ENCODE results near the gene PAQR6.

PAQR6 gene, protein sequence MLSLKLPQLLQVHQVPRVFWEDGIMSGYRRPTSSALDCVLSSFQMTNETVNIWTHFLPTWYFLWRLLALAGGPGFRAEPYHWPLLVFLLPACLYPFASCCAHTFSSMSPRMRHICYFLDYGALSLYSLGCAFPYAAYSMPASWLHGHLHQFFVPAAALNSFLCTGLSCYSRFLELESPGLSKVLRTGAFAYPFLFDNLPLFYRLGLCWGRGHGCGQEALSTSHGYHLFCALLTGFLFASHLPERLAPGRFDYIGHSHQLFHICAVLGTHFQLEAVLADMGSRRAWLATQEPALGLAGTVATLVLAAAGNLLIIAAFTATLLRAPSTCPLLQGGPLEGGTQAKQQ

DNA sequence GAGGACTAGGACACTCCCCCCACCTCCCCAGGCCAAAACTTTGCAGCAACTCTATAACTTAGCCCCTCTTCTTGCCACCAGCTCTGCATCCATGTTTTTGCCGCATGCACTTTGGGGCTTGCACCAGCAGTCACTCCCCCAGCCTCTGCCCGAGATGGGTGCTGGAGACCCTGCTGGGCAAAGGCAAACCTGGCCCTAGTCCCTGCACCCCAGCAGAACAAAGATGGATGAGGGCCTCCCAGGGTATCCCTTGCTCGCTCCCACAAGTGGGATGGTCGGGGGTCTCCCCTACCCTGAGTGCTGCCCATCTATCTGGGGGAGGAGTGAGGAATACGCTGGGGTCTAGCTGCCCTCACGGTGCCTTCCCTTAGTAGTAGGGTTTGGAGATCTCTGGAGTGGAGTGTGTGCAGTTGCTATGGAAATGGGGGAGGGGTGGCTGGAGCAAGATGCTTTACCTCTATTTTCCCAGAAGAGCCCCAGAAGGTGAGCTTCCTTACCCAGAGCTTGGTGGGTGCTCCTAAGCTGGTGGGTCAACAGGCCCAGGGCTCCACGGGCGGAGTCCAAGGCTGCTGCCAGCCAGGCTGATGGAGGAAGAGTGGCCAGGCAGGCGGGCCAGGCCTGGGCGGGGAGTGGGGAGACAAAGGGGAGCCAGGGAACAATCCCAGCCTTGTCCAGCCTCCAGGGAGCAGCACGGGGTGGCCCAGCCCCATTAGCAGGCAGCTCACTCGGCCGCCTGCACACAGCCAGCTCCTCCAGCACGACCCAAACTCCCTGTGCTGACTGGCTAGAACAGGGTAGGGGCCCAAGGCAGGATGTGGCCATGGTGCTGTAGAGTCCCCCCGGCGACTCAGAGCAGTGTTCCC lies at the start of gene PAQR6:
Gene PAQR6, minus strand, starts transcription at position 597 of the 863 bp plus-strand sequence. CDS start 1,325 bp downstream, outside the sequence.
- no peak for DNase-seq (ENCODE audit: low read depth in 1 of 2, low spot score in 1 of 2)

DNA sequence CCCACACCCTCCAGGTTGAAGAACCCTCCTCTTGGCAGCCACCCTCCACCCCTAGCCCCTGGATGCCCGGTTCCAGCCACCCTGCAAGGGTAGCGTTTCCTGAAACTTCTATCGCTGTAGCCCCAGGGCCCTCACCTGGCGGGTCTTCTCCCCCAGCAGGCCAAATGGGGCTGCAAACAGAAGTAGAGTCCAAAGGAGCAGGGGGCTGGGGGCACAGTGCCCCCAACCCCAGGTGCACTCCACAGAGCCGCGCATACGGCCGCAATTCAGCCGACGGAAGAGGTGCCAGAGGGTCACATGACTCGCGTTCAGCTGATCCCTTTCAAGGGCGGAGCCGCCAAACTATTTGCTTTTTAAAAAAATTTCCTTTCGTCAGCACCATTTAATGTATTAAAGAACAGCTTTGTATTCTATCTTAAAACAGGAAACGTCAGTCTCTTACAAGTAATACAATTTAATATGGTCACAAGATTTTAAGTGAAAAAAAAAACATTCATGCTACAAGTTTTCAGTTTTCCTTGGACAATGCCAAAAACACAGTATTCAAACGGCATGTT lies 47.6 kb upstream of the PAQR6 start, which contains the start of gene GLMP:
Gene GLMP, minus strand, starts transcription at position 289 of the 557 bp plus-strand sequence. Its CDS starts 34 bp downstream, at position 255.
- DNase-seq (ENCODE audit: low read depth in 1 of 2, low spot score in 1 of 2), result peak; percentile 20

DNA sequence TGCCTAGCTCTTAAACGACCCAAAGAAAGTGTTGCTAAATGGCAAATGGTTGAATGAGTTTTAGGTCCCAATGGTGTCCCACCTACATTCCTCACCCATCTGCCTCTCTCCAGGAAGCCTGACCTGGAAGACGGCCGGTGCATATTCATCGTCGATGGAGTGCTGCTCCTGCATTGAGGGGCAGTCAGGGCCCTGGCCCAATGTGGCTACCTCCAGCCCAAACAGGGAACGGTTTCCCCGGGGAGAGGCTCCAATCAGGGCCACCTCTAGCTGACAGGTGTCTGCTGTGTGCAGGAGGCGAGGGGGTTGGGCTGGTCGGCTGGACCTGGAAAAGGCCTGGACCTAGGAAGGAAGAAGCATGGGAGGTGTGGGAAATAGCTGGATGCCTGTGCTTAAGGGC lies 46.0 kb upstream of the PAQR6 start:
- DNase-seq (ENCODE audit: low read depth in 1 of 2, low spot score in 1 of 2), result no peak

DNA sequence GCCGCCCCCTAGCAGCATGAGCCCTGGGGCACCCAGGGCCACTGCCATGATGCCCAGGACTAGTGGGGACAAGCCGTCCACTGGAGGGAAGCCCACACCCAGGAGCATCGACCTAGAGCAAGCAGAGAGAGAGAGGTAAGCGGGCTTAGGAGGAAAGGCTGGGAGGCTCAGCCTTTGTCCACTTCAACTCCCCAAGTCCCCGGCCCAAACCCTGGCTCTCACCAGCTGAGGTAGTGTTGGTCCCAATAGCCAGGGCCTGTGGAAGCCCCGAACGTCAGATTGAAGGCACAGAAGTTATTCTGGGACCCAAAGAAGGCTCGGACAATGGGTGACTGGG lies 45.2 kb upstream of the PAQR6 start:
- no peak for DNase-seq (ENCODE audit: low read depth in 1 of 2, low spot score in 1 of 2)

DNA sequence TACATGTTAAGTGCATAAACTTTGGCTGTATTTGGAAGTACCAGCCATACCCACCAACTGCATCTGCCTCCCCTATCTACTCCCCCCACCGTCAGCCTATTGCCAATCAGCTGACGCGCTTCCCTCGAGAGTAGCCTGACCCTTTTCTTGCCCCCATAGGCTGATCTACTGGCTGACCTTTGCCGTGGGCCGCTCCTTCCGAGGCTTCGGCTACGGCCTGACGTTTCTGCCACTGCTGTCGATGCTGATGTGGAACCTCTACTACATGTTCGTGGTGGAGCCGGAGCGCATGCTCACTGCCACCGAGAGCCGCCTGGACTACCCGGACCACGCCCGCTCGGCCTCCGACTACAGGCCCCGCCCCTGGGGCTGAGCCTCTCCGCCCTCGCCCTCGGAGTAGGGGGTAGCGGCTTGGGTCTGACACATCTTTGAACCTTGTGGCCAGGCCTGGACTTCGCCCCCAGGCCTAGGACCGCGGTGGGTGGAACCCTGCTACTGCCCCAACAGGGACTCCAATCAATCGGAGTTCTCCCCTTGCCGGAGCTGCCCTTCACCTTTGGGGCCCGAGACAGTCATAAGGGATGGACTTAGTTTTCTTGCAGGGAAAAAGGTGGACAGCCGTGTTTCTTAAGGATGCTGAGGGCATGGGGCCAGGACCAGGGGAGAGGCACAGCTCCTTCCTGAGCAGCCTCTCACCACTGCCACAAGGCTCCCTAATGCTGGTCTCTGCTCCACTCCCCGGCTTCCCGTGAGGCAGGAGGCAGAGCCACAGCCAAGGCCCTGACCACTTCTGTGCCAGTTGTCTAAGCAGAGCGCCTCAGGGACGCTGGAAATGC lies 43.6 kb upstream of the PAQR6 start:
- DNase-seq (ENCODE audit: low read depth in 1 of 2, low spot score in 1 of 2), result no peak

DNA sequence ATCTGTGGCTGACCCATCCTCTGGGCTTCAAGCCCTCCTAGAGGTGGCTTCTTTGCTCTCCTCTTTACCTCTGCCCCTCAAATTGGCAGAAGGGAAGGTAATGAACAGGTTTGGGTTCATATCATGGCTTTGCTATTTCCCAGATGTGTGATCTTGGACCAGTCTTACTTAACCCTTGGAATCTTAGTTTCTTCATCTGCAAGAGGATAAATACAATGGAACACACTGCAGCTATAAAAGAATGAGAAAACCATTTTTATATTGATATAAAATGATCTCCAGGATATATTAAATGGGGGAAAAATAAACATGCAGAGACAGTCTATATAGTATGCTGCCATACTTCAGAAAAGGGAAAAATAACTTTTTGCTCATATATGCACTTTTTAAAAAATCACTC lies 42.0 kb upstream of the PAQR6 start:
- DNase-seq (ENCODE audit: low read depth in 1 of 2, low spot score in 1 of 2), result no peak

DNA sequence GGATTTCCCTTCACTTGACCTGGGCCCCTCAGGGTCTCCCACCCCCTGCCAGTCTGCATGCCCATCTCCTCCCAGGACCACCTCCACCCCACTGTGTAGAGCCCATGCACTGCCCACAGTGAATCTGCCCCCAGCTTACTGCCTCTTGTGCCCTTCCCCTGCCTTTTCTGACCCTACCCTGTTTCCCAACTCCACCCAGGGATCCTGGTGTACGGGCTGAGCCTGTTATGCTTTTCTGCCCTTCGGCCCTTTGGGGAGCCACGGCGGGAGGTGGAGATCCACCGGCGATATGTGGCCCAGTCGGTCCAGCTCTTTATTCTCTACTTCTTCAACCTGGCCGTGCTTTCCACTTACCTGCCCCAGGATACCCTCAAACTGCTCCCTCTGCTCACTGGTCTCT lies 38.2 kb upstream of the PAQR6 start:
- no peak for DNase-seq (ENCODE audit: low read depth in 1 of 2, low spot score in 1 of 2)

DNA sequence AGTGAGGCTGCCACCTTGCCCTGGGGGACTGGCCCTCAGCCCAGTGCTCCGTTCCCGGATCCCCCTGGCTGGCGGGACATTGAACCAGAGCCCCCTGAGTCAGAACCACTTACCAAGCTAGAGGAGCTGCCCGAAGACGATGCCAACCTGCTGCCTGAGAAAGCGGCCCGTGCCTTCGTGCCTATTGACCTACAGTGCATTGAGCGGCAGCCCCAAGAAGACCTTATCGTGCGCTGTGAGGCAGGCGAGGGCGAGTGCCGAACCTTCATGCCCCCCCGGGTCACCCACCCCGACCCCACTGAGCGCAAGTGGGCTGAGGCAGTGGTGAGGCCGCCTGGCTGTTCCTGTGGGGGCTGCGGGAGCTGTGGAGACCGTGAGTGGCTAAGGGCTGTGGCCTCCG lies 37.6 kb upstream of the PAQR6 start:
- no peak for DNase-seq (ENCODE audit: low read depth in 1 of 2, low spot score in 1 of 2)

DNA sequence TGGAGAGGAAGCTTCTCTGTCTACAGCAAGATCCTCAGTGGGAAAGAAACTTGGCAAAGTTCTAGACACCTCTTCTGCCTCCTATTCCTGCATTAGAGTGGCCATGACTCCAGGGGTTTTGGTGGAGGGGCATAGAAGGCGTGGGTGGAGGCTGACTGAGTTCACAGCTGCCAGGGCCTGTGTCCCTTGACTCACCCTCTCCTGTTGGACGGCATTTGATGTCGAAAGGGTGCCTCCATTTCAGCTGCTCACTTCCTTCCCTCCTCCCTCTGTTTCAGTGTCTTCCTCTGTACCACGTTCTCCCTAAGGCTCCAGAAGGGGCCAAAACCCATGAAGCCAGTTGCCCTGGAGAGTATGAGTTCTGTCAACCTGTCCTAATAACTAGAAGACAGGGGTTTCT lies 36.9 kb upstream of the PAQR6 start:
- no peak for DNase-seq (ENCODE audit: low read depth in 1 of 2, low spot score in 1 of 2)

DNA sequence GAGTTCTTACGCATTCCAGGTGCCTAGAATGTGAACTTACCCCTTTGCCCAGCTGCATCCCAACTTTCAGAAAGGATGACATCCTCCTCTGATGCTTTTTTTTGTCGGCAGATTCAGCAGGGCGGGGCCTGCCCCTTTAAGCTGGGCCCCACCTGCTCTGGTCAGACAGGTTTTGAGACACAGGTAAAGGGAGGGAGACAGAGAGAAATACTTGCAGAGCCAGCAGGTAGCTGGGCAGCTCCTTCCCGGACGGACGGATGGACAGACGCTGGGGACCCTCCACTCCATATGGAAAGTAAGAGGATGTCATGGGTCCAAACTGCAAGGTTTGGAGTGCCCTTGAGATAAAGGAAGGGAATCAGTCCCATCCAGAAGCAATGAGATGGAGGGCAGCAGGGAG lies 36.3 kb upstream of the PAQR6 start, which contains the start of gene TMEM79:
Gene TMEM79, plus strand, starts transcription at position 214 of the 400 bp plus-strand sequence. CDS start 902 bp downstream, outside the sequence.
- DNase-seq (ENCODE audit: low read depth in 1 of 2, low spot score in 1 of 2), result no peak

DNA sequence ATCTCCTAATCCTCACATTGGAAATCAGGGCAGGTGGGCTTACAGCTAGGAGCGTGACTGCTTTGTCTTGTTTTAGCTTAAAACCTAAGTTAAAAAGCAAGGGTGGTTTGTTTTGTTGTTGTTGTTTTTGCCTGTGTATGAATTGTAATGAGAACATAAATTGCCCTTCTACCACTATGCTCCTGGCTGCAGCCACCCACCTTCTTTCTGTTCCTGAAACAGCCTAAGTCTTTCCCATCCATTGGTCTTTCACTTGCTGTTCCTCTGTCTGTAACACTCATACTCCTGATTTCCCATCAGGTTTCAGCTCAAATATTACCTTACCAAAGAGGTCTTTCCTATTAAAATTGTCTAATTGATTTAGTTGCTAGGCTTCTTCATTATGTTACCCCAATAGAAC lies 35.7 kb upstream of the PAQR6 start:
- DNase-seq (ENCODE audit: low read depth in 1 of 2, low spot score in 1 of 2), result no peak

DNA sequence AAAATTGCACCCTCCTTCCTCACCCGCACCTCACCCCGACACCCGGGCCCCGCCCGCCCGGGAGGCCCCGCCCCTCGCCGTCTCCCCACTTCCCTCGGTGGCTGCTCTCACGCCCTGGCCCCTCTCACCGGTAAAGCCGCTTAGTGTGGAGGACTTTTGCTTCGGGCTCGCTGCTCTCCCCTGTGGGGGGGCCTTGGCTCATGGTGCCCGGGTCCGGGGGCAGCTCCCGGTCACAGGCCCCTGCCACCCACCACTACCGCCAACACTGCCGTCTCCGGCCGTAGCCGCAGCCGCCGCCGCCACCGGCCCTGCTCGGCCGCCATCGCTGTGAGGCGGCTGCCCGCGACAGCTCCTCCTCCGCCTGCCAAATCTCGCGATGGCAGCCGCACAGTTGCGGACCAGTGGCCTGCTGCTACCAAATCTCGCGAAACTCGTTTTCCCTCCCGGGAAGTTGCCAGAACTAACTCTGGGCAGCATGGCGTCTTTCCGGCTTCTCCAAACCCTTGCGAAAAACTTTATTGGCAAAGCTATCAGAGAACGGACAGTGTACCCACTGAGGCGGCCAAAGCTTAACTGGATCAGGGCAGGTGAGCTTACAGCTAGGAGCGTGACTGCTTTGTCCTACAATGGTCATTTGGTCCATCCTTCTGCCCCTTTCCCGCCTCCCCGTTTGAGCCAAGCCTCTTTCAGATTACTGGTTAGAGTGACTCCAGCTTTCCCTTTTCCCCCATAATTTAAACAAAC lies 34.8 kb upstream of the PAQR6 start, which contains the start of gene SMG5:
Gene SMG5, minus strand, starts transcription at position 347 of the 744 bp plus-strand sequence. Its CDS starts 145 bp downstream, at position 202.
- peak; percentile 86 to 90 for DNase-seq (ENCODE audit: low read depth in 1 of 2, low spot score in 1 of 2)

DNA sequence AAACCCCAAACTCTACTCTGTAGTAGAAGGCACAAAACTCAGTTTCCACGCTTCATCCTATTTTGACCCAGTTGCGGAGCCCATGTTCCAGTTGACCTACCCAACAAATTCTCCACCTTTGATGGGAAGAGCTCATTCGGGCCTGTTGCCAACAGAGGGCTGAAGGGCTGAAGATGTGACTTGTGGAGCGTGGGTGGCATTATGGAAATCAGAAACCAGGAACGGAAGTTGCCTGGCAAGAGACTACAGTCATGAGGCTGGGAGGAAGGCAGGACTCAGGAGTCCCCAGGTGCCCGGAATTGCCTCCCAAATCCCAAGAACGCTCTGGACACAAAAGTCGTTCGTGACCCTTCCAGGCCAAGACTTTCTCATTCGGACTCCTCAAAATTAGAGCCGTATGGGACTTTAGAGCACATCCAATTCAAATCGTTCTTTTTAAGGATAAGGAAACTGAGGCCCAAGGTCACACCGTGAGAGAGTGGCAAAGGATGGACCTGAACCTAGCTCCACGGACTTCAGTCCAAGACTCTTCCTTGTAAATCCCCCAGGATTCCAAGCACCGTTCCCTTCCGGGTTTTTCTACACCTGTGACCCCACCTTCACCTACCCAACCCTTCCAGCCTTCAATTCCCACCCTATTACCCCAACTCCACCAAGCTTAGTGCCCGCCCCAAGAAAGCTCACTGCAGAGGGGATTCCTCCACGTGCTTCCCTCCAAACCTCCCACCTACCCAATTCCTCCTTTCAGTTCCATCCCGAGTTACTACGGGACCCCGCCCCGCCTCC lies 34.0 kb upstream of the PAQR6 start:
- no peak for DNase-seq (ENCODE audit: low read depth in 1 of 2, low spot score in 1 of 2)

DNA sequence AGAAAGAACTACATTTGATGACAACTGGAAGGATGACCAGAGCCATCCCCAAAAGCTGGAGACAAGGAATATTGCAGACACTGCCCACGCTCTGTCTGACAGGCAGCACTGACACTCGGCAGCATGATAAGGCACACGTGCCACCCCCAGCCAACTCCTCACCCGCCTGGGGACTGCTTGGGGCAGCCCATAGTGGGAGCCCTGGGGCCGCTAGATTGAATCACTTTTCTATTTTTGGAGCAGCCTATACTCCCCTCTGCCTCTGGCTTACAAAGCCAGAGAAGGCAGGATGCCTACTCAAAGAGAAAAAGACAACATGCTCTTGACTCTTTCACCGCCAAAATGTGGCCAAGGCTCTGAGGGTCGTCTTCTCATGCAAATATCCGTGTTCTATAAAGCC lies 33.4 kb upstream of the PAQR6 start:
- peak in 1 of 2 donors; percentile 11 for DNase-seq (ENCODE audit: low read depth in 1 of 2, low spot score in 1 of 2)

DNA sequence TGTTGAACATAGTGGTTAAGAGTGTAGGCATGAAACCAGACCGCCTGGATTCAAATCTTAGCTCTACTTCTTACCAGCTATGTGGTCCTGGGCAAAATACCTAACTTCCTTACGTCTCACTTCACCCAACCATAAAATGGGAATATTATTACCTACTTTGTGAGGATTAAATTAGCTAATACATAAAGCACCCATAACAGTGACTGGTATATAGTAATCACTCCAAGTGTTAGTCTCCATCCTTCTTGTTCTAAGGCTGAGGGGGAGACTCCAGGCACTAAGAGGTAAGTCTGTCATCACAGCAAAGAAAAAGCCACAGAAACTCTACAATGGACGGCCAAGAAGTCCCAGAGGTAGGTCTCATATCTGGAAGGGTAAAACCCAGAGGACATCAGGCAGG lies 32.0 kb upstream of the PAQR6 start:
- no peak for DNase-seq (ENCODE audit: low read depth in 1 of 2, low spot score in 1 of 2)

DNA sequence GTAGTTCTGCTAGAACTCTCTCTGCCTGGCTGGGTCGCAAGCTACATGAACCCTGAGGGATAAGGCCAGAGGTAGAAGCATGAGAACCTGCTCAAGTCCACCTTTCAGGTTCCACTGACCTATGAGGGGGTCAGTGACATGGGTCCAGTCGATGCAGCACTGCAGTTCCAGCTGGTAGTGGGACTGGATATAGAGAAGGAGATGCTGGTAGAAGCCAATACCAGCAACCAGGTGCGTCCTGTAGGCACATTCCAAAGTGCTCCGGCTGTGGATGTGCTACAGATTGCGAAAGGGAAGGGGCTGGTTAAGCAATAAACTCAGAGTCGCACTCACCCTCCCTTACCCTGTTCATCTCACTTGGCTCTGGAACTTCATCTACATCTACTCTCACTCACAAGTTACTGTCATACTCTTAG lies 29.1 kb upstream of the PAQR6 start:
- DNase-seq (ENCODE audit: low read depth in 1 of 2, low spot score in 1 of 2), result no peak

DNA sequence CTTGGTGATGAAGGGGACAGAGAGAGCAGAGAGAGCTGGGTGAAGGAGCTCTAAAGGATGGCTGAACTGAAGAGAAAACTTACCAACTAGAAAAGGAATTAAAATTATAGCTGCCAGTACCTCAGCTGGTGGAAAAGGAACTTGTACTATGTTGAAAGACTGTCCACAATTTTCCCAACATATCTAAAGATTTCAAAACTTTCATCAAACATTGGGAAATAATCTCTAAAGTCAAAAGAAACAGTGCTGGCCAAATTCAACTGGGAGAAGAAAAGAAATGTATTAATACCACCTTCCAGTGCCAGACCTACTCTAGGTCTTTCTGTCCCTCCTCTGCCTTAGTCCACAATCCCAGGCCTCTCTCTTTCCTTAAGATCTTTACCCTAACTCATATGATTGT lies 28.7 kb upstream of the PAQR6 start:
- no peak for DNase-seq (ENCODE audit: low read depth in 1 of 2, low spot score in 1 of 2)

DNA sequence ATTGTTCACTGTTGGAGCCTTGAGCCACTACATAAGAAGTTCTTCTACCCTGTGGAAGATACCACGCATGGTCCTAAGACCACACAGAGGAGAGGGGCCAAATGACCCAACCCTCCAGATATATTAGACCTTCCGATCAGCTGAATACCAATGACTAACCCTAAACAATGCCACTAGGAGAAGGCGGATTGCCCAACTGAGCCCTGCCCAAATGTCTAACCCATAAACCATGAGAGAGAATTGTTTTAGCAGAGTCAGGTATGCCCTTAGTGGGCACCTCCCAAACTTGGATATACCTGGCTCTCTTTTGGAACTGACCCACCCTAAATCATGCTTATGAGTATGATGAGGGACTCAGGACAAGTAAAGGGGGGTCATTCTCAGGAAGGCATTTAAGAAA lies 22.5 kb upstream of the PAQR6 start:
- no peak for DNase-seq (ENCODE audit: low read depth in 1 of 2, low spot score in 1 of 2)

DNA sequence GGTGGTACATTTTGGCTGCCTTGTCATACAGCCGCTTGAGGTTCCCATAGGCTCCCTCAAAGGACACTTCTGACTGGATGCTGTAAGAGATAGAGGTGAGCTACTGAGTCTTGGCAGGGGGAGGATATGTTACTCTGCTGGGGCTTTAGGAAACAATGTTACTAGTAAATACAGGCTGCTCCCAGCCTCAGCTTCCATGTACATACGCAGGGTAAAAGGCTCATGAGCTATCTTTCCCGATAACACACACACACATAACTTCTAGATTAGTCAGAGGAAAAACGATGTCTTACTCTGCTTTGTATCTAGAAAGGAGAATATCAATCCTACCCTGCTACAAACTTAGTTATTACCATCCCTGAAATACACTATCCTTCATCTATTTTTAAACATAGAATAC lies 20.5 kb upstream of the PAQR6 start:
- DNase-seq (ENCODE audit: low read depth in 1 of 2, low spot score in 1 of 2), result no peak
